Fibroblast of peridontal ligament (primary cell): ENCODE data around the gene TEX38.
A peak's percentile ranks its signal among the peaks of the same experiment; 100 is the strongest.
"Not testable (repeated sequence)": the region's sequence is repeated elsewhere in the genome, so short reads cannot be mapped to it uniquely, and the experiment has no call there.

Experiments used
- DNase-seq: peaks from one replicate; pipeline ENCODE4 v3.0.0-alpha.2; 2010; ENCODE audit errors: extremely low read depth

The TEX38 gene

DNA sequence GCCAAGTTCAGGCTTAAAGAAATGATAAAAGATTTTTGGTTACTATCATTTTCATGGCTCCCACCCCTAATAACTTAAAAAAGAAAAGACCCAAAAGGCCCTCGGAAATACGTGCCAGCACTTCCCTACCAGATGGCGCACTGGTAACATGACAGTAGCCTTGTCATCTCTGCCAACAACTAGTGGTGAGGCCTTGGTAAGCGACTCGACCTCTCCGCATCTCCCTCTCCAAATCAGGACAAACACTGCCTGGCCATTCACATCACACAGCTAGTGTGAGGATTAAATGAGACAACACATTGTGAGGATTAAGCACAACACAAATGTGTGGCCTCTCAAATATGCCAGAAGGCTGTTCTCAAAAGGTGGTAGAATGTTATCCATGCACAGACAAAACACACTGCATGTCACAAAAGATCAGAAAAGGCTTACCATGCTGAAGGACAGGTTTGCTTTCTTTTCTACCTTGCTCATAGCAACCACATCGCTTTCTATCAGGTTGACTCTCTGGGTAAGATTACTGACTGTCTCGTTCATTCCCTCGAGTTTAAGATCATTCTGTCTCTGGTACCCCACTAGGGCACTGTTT lies 16.4 kb downstream of the TEX38 start:
- no peak for DNase-seq

DNA sequence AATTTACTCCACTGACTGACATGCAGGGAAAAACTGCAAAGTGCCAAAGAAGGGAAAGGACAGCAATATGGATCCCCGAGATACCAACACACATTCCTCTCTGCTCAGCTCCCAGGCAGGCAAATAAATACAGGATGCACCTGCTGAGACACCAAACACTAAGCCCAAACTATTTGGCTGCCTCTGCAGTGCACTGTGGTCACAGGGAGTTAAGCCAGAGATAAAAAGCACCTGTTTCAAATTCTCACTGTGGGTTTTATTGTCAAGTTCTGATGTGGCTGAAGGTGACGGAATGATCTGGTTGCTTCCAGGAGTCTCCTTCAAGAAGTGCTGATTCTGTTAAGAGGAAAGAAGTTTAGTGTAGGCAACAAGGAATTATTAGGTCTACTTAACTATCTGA lies 17.7 kb downstream of the TEX38 start:
- DNase-seq, result no peak

GRCh38 chr1:46689897-46690296 lies 18.2 kb downstream of the TEX38 start:
- DNase-seq, result no peak

DNA sequence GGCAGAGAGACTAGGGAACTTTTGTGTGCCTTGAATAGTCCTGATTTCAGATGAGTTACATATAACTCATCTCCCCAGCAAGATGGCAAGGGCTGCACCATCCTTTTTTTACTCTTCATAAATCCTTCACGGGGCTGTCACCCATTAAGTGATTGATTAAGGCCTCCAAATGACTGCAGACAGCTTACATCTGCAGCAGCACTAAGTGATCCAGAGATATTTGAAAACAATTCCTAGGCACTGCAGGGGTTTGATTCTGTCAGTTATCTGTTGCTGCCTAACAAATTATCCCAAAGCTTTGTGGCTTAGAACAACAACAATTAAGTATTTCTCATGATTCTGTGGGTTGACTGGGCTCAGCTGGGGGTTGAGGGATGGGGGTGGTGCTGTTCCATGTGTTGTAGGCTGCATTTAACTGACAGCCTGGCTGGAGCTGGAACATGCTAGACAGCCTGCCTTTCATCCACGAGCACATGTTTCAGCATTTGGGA lies 19.3 kb downstream of the TEX38 start:
- DNase-seq, result no peak

- peak; percentile 52 for DNase-seq
These were observed 20.5 kb downstream of the TEX38 start for GRCh38 chr1:46691997-46692790.

GRCh38 chr1:46692811-46693770 lies 21.4 kb downstream of the TEX38 start:
- DNase-seq, result no peak

- not testable (repeated sequence) for DNase-seq
These were observed 23.0 kb downstream of the TEX38 start for GRCh38 chr1:46694676-46695075.

GRCh38 chr1:46697053-46697452 lies 25.4 kb downstream of the TEX38 start:
- no peak for DNase-seq

GRCh38 chr1:46699666-46700065 lies 28.0 kb downstream of the TEX38 start:
- no peak for DNase-seq

GRCh38 chr1:46703927-46704641 lies 32.4 kb downstream of the TEX38 start:
- no peak for DNase-seq

- DNase-seq, result no peak
These were observed 33.8 kb downstream of the TEX38 start for GRCh38 chr1:46705408-46705807.

DNA sequence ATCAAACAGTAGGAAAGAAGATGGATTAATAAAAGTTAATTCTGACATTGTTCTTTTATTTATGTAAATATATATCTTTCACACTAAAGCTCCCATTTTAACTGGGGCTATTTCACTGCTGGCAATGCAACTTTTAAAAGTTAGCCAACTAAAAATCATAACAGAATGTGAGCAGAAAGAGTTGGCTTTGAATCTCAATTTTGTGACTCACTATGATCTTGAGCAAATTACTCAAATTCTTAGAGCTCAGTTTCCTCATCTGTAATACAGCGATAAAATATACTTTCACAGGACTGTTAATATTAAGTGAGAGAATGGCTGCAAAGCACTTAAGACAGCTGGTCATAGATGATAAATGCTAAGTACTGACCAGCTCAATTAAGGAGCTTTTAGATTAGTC lies 36.5 kb downstream of the TEX38 start:
- DNase-seq, result peak; percentile 45

DNA sequence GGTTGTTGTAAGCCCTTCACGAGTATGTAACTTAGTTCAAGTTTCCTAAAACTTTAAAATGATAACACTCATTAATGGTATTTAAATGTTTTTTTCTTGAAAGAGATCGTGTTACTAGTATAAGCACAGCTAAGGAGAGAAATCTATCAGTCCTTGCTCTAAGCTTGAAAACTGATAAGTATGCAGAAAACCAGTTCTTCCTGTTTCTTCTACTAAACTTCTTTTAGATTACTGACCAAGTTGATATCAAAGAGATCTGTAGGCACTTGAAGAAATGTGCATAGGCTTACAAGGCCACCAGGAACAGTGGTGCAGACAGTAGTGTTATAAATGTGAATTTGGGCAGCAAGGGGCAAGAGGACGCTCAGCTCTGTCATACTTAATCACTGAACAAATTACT lies 43.3 kb downstream of the TEX38 start:
- no peak for DNase-seq

- no peak for DNase-seq
These were observed 46.0 kb downstream of the TEX38 start for GRCh38 chr1:46717654-46718053.

DNA sequence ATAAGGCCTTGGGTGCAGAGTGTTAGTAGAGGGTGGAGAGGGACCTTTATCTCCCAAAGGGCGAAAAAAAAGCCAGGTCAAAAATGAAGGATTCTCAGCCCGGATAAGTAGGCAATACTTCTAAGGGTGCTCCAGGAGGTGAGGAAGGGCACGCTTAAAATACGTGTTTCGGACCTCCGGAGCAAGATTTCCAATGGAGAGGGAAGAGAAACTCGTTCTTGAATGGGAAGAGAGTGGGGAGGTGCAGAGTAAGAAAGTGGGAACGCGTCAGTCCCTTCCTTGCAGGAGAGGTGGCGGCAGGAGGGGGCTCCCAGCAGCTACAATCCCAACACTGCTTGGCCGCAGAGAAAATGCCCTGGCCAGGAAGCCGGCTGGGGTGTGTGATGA lies 46.7 kb downstream of the TEX38 start:
- DNase-seq, result no peak

DNA sequence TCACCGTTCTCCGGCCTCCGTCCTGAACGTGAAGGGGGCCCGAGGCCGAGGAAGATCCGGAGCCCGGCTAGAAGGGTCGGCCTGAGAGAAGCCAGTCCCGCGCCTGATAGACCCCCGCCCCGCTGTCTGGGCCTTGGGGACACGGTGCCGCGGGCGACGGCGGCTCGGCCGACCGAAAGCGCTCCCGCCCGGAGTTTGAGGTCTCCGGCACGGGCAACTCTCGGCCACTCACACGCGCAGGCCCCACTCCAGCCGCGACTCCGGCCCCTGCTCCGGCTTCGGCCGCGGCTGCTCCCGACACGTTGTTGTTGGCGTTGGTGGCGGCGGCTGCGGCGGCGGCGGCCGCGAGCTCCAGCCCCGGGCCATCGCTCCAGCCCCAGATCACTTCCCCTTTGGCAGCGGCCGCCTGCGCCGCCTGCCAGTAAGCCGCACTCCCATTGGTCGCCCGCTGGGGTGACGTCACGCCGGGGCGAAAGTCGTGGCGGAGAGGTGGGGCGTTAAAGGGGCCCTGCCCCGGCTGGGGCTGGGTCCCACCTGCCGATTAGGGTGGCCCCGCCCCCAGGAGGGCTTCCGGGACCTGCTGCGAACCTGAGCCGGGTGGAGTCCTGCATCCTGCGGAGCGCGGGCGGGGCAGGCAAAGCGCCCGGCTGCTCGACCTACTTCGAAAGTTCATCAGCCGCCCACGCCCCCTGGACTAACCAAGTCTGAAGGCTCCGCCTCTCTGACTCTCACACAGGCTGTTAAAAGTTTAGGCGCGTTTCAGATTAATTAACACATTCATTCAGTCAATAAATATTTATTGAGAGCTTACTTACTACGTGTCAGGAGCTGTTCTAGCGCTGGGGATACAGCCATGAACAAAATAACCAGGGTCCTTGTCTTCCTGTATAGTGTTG lies 47.3 kb downstream of the TEX38 start, which contains the start of gene EFCAB14:
EFCAB14 (minus strand) TSS at position 388 of the 896 bp plus-strand sequence. CDS start 1,027 bp downstream, outside the sequence.
- DNase-seq, result peak; percentile 81

- DNase-seq, result no peak
These were observed 48.0 kb downstream of the TEX38 start for GRCh38 chr1:46719689-46720088.

DNA sequence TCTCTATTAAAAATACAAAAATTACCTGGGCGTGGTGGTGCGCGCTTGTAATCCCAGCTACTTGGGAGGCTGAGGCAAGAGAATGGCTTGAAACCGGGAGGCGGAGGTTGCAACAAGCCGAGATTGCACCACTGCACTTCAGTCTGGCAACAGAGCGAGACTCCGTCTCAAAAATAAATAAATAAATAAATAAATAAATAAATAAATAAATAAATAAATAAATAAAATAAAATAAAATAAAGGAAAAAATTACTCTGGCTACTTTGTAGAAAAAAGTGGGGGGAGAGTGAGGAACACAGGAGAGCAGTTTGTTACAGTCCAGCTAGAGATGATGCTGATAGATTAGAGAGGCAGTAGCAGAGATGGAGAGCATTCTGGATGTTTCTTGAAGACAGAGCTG lies 48.7 kb downstream of the TEX38 start:
- not testable (repeated sequence) for DNase-seq

DNA sequence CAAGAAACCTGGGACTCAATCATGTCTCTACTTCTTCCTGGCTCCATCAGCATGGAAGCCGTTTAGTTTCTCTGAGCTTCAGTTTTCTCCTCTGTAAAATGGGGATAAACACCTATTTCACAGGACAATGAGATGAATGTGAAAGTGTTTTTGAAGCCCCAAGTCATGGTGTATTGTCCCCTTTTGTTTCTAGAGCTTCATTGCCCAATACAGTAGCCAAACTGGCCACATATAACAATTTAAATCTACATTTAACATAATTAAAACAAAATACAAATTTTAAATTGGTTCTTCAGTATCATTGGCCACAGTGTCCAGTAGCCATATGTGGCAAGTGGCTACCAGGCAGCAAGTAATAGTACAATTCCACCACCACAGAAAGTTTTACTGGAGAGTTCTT lies 49.5 kb downstream of the TEX38 start:
- DNase-seq, result no peak

- no peak for DNase-seq
These were observed 50.1 kb downstream of the TEX38 start for GRCh38 chr1:46721686-46722205.
